ENCODE data around the gene DMAC1. TPM values are rescaled to one million over a fixed set of nuclear protein-coding genes. Genes with fewer than 3 reads are reported as not detected.

The DMAC1 gene
- polyA plus RNA-seq, 1 donor from 2014 or later: 59.9 TPM

DNA sequence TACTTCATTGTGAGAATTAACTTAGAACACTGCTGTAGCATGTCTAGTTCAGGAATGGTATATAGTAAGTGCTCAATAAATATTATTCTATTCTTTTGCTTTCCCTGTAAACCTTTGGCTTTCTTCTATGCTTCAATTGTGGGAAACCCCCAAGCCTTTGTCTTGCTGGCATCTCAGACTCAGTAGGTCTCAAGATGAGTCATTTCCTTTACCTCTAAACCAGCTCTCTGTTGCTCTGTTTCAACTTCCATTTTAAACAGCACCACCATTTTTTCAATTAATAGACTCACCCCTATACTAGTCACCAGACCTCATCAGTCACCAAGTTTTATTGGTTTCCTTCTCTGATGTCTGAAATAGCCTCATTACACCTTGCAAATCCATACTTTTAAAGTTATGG is 43.5 kb downstream of the DMAC1 start:
- H3K27me3 Mint-ChIP-seq: no peaks in the 10 kb centered on the region
- no peaks in the 10 kb centered on the region for H3K9me3 Mint-ChIP-seq
- H3K27ac Mint-ChIP-seq: no peak overlapping the region
- no peaks in the 10 kb centered on the region for H3K36me3 Mint-ChIP-seq
- no peak overlapping the region for H3K4me3 Mint-ChIP-seq
- peaks cover 0 to 4% (median 0%) of the 10 kb centered on the region in 3 donors for H3K4me1 Mint-ChIP-seq

DNA sequence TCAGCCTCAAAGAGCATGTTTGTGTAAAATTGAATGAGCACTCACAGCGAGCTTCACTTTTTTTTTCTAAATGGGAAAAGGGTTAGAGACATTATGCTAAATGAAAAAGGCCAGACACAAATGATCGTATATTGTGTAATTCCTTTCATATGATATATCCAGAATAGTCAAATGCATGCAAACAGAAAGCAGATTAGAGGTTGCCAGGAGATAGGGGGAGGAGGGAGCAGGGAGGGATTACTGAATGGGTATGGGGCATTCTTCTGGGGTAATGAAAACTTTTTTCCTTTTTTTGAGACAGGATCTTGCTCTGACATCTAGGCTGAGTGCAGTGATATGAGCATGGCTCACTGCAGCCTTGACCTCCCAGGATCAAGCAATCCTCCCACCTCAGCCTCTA is 47.1 kb downstream of the DMAC1 start:
- peaks cover 1% of the 10 kb centered on the region for H3K27me3 Mint-ChIP-seq
- H3K27ac Mint-ChIP-seq: no peak overlapping the region
- no peak overlapping the region for H3K4me3 Mint-ChIP-seq
- no peaks in the 10 kb centered on the region for H3K9me3 Mint-ChIP-seq
- H3K36me3 Mint-ChIP-seq: no peaks in the 10 kb centered on the region
- H3K4me1 Mint-ChIP-seq: peaks cover 0 to 4% (median 0%) of the 10 kb centered on the region in 3 donors

All from IgD-negative memory B cell (primary cell).